NCI-H128 (cell line): Measurements from ENCODE around the gene DPYD.

Experiments
- DNase-seq: peaks from one replicate; lab custom pipeline; 2025; ENCODE audit not compliant: unreplicated experiment; lab: John Stamatoyannopoulos, UW

DPYD gene

DNA sequence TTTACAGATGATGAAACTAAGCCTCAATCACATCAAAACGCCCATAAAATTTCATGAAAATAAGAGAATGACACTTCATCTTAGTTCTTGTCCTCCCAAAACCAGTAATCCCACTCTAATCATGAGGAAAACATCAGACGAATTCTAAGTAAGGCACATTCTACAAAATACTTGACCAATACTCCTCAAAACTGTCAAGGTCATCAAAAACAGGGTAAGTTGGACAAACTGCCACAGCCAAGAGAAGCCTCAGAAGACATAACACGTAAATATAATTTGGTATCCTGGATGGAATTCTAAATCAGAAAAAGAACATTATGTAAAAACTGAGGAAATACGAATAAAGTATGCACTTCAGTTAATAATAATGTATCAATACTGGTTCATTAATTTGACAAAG, 128.2 kb downstream of the DPYD start:
- no peak for DNase-seq

DNA sequence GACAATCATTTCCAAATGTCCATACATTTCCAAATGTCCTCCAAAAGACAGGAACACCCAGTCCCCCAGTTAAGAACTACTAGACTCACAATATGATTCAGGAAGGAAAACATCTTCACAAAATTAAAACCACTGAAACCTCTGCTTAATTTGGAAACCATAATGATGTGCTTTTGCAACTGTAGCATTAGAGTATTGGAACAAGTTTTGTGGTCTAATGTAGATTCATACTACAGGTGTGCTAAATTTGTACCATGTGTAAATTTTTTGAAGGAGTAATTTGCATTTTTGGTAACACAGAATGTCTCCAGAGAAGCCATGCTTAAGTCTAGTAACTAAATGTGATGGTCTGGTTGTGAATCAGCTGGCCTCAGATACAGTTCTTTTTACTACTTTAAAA, 129.6 kb downstream of the DPYD start:
- DNase-seq, result no peak

DNA sequence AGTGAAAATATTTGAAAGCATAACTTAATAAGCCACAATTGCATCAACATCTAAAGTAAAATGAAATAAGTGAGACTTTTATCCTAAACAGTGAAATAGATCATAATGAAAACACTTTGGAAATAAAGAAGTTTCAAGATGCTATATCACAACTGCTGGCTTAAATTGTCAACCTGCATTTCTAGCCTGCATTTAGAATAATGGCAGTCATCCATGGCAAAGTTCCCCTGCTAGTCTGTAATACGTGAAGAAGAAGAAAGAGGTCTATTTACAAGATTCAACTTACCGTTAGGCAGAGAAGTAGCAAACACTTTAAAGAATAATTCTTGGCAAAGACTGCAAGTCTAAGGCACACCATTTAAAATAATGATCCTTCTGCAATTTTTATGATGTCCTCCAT, 133.6 kb downstream of the DPYD start:
- DNase-seq, result no peak

DNA sequence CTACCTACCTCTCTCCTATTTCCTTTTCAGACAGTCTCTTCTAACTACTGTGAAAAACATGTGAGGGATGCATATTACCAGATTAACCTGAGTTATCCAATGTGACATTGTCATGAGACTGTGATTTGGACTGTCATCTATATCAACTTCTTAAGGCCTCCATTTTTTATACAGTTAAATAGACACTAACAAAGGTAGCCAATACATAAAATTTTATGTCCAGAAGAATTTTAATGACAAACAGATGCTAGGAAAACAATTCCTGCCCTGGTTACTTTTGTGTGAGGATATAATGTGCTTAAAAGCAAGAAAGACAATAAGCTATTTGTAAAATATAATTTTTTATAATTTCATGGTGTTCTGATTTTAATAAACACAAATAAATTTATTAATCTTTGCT, 136.2 kb downstream of the DPYD start:
- no peak for DNase-seq

DNA sequence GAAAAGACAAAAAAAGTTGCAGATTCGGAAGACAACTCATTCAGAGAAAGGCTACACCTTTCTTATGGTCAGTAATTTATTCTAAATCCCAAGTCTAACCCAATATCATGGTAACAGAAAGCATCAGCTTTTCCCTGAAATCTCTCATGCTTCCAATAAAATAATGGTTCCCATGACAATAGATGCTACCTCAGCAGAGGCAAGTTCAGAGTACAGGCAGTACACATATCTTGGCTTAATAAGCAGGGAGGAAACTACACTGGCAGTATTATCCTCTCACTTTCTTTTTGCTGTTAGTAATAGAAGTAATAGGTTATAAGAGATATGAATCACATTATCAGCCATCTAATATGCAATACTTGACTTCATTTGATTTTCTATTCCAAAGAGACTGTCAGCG, 137.1 kb downstream of the DPYD start:
- no peak for DNase-seq

DNA sequence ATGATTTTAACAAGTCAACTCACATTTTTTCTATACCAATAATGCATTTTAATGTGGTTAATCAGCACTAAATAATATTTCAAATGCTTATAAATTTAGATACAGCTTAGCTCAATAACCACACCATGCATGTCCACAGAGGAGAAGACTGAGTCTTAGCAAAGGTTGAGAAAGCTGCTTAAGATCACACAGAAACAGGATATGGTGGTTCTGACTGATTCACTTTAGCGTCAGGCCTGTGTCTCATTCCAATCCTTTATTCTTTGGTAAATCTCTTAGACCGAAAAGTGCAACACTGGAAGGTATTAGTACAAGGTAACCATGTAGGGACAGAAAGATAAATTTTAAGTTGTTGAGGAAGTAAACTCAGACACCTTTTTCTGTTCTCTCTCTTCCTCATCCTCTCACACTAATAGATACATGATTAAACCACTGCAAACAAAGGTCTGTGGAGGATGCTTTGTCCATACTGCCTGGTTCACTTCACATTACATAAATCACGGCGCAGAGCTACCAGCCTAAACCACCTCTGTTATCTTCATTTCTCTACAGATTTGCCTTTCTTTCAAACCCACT, 139.0 kb downstream of the DPYD start:
- DNase-seq, result no peak

DNA sequence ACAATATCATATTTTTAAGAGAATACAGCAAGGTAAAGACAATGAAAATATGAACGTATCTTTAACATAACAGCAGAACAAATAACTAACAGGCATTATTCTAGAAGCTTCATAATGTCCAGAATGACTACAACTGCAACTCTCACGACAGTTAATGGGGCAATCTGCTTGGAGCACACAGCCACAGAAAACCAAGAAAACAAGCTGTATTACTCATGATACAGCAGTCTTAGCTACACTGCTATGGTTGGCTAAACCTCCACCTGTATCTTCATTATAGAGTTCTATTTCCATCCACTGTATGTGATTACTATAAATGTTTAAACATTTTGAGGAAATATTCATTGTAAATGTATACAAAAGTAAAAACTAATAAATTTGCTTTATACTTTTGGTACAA, 139.9 kb downstream of the DPYD start:
- no peak for DNase-seq

DNA sequence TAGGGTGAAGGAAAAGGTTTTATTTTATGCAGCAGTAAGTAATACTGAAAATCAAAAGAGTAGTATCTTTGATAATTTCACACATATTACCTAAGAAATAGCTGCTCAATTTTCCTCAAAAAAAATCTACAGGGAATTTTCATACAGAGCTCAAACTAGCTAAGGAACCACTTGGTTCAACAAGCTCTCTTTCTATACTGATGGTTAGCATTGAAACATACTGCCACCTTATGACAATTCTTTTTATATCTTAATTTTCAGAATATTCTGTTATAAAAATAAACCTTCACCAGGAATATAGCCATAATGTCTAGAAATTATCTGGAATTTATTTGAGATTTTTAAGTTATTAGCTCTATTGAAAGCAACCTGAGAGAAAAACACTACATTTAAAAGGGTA, 142.1 kb downstream of the DPYD start:
- DNase-seq, result no peak

DNA sequence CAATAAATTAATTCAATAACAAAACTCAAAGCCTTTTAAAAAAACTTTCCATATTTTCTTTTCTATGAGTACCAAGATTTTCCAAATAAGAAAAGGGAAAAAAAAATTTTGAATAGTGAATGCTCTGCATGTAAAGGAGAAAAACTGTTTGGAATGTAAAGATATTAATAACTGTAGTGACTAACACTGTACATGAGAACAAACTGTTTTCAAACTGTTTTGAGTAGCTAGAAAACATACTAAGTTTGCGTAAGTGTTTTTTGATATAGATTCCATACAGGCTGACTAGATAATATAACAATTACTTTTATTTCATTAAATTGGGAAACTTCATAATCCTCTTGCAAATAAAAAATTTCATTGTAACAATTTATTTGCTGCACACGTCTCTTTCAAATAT, 150.5 kb downstream of the DPYD start:
- no peak for DNase-seq

DNA sequence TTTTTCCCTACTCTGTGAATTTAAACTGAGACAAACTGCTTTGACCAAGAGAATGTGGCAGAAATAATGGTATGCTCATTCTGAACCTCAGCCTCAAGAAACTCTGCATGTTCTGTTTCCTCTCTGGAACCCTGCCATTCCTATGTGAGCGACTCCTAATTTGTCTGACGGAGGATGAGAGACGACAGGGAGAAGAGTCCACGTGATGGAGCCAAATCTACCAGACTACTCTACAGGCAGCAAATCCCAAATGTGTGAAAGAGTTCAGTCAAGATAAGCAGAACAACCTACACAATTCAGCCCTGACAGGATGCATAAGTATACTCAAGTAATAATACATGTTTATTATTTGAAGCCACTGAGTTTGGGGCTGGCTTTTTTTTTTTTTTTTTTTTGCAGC, 153.5 kb downstream of the DPYD start:
- DNase-seq, result no peak

DNA sequence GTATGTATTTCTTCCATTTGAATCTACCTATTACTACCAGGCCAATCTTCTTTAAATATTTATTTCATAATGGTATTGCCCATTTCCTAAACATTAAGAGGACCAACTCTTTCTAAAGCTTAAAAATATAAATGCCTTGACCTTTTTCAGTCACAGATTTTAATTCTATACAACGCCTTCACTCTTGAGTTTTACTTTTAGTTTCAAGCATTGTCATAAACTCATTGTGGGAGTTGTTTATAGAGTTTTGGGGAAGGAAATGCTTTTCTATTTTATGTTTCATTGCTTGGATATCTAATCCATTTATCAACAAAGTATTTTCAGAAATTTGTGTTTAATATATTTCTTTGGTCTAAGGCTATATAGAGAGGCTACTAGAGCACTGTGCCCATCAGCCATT, 155.8 kb downstream of the DPYD start:
- no peak for DNase-seq

DNA sequence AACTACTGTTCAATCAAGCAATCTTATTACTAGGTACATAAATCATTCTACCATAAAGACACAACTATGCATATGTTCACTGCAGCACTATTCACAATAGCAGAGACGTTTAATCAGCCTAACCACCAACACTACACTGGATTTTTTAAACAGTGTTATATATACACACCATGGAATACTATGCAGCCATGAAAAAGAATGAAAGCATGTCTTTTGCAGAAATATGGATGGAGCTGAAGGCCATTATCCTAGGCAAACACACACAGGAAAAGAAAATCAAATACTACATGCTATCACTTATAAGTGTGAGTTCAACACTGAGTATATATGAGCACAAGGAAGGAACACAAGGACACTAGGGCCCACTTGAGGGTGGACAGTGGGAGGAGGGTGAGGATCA, 159.2 kb downstream of the DPYD start:
- DNase-seq, result no peak

DNA sequence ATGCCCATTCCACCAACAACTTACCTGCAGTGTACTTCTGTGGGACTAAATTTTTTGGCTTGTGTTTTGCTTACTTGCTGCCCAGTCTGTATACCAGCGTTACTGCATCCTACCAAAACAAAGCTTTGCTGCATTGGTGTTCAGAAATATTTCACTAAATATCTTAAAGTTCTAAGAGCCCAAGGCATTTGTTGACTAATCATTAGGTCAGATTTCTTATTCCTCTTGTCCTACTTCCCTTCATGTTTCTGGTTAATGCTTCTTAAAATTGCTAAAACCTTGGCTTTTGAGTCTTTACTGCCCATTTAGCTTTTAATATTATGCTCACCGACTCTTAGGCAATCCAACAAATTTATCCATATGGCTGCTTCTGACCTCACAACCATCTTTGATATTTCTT, 161.8 kb downstream of the DPYD start:
- DNase-seq, result no peak

DNA sequence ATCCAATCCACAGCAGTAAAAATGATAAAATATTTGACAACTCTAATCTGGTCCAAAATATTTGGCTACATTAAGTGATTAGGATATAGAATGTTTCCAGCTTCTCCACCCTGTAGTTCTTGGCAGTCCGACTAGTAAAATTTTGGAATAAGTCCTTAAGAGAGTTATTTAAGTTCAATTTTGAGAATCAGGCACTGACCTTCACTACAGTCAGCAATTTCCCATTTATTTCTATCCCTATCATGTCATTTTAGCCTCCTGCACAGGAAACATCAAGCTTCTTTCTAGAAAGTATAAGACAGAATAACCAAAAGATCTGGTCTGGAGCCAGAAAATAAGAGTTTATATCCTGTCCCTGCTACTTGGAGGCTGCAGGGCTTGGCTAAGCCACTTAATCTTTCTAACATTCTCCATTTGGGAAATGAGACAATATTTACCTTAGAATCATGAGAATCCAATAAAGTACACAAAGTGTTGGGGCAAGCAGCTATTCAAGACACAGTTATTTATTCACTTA, 162.2 kb downstream of the DPYD start:
- DNase-seq, result no peak

DNA sequence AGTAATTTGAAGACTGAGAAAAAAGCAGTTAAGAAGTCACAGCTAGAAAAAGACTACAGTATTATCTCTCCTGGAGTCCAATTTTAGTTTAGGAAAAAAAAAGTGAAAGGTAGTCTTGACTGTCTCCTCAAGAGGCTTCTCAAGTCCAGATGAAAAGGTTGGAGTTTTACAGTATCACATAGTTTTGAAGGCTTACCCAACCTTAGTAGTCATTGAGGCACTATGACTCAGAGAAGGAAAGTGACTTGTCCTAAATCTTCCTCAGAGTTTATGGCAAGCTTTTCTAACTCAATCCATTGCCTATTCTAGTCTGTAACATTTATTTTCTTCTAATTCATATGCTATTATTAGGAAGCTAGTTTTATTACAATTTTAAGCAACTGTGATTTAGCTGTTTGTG, 174.9 kb downstream of the DPYD start:
- DNase-seq, result no peak

DNA sequence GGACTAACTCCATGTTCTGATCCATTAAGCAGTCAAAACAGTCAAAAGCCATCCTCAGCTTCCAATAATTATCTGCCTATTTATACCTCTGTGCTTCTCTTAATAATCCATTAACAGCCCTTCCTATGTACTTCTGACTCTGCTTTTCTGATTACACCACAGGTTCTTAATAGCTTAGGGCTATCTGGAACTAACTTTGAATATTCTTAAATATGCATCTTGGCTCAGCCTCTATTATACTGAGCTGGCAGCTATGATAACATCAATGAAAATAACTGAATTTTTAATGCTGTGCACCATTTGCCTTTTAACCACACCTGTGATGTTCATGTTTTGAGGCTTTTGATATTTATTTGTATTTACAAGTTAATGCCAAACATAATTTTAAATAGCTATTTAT, 175.9 kb downstream of the DPYD start:
- no peak for DNase-seq

DNA sequence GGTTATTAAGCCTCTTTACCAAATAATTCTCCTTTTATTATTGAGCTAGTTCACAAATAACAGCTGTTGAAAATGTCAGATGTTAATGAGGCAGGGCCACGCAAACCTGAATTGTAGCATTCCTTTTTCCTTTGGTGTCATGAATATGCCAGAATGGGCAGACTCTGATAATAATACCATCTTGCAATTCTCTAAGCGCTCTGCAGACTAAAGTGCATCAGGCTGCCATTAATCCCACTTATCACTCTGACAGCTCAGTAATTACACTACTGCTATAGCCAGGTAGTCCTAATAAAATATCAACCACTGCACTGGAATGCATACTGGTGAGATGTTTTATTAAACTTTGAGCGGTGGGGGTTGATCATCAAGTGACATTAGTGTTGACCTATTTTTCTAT, 177.7 kb downstream of the DPYD start:
- DNase-seq, result no peak

DNA sequence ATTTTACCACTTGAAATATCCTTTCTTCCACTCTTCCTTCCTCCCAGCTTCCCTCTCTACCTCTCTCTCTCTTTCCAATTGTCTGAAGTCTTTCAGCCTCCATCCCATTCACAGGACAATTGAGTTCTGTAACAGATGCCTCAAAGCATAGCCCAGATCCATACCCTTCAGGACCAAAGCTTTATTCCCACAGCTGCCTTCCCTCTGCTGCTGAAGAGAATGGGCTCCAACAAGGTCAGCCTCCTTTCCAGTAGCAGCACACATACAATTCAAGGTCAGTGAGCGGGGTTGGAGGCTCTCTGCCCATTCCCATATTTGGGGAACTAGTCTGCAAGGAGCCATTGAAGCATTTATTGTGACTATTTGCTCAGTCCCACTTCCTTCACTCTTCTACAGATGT, 179.9 kb downstream of the DPYD start:
- DNase-seq, result no peak

DNA sequence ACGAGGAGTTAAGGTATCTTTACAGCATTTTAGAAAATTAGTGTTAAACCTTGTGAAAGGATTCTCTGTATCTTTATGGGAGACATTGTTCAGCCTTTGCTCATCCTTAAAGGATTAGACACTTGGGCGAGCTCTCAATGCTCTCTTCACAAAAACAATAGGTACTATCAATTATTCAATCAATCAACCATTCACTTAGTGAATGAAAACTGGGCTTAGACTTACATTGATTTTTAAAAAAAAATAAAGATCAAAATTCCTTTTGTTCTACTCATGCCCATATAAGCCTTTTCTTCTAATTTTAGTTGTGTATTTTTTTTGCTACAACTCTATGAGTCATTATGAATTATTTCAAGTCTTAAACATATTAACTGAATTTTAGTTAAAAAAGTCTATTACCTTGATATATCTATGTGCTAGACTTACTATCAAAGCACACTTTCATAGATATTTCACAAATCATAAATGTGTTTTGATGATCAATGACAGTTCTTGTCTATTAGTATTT, 181.2 kb downstream of the DPYD start:
- no peak for DNase-seq

DNA sequence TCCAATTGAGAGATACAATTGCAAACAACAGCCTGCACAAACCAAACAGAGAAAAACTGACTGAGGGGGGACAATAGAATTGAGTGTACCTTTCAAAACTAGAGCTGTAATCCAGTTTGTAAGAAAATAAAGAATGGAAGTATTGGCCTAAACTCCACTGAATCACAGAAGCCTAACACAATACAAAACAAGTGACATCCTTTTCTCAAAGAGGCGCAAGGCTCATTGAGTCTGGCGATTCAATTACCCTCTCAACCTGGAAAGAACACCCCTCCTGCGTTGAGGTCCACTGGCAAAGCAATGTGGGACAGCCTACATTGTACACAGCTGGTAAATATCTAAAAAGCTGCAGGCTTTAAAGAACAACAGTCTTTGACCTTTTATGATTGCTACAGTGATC, 182.6 kb downstream of the DPYD start:
- no peak for DNase-seq

DNA sequence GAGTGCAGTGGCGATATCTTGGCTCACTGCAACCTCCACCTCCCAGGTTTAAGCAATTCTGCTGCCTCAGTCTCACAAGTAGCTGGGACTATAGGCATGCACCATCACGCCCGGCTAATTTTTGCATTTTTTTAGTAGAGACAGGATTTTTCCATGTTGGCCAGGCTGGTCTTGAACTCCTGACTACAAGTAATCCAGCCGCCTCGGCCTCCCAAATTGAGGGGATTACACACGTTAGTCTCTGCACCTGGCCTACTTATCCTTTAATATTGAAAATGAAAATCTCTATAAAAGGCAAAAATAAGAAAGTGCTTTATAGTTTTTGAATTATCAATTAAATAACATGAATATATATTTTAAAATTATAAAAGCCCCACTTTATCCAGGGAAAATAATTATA, 190.6 kb downstream of the DPYD start:
- no peak for DNase-seq

DNA sequence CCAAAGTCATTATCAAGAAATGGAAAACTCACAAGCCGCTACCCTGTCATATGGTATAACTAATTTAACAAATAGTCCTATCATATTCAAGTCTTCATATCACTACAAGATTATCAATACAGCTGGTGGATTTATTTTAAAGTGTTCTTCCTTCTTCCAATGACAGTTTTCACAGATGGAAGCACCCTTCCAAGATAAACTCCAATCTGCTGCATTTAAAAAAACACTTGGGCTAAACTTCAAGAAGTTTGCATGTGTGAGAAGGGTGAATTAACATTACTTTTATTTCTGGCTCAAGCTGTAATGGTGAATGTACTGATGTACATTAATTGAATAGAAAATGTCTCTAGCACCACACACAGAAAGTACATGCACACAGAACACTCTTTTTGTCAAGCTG, 192.4 kb downstream of the DPYD start:
- DNase-seq, result no peak

DNA sequence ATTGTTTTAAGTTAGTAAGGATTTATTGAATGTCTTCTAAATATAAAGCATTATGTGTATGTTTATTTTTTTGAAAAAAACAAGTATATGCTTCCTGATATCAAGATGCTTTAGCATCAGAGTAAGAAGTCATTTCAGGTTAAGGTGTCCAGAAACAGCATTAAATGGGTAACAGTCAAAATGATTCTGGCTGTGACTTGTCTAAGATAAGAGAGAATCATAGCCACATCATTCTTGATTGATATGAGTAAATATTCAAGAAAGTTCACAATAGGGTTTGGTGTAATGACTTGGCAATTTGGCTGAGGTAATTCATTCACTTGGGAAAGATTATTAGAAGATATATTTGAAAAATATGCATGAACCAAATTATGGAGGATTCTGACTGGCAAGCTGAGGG, 193.8 kb downstream of the DPYD start:
- DNase-seq, result no peak

DNA sequence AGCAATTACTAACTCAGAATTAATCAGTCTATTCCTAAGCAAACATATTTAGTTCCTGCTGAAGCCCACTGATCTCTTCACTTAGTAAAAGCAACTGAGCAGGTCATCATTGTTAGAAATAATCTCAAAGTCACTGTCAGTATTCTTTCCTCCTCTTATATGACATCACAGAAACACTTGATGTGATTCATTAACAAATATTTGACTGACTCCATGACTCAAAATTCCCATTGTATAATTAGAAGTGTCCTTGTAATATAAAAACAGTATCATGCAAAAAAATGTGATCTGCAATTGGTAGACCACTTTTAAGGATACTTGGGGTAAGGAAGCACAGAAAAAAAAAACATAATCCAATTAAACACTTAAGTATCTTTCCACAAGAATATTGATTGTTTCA, 194.4 kb downstream of the DPYD start:
- DNase-seq, result no peak
